A204.1 (cell line): ENCODE data around the gene HRH2.
"Not testable (repeated sequence)": the region's sequence is repeated elsewhere in the genome, so short reads cannot be mapped to it uniquely, and the experiment has no call there.

Source experiments
- FAIRE-seq: peaks from 2 replicates; lab custom pipeline; 2012; peaks lifted over from hg19 to GRCh38; lab: Jason Lieb, UNC

The HRH2 gene, protein sequence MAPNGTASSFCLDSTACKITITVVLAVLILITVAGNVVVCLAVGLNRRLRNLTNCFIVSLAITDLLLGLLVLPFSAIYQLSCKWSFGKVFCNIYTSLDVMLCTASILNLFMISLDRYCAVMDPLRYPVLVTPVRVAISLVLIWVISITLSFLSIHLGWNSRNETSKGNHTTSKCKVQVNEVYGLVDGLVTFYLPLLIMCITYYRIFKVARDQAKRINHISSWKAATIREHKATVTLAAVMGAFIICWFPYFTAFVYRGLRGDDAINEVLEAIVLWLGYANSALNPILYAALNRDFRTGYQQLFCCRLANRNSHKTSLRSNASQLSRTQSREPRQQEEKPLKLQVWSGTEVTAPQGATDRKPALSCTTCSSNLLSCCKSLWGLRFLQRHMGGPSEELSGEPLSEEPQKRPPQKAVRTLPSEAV

DNA sequence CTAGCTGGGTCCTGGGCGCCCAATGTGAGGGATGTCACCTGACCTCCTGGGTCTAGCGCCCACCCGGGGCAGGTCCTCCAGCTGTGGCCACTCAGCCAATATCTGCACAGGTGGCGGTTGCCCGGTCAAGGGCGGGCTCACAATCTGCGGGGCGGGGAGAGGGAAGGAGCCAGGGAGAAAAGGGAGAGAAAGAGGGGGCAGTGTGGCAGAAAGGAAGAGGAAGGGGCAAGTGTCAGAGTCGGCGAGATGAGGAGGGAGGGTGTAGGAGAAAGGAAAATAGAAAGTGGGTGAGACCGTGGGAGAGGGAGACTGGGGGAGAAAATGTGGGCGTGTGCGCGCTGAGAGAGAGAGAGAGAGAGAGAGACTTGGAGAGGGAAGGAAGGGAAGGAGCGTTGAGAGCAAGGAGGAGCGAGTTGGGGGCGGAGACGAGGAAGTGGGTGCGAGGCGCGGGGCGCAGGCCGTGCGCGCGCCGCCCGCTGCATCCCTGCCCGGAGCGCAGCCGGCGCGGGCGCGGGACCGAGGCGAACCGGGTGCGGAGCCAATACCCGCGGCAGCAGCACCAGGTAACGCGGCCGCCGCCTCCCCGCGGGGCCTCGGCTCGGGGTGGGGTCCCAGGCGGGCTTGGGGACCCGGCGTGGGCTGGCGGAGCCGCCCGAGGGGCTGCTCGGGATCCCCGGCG is at the start of gene HRH2:
Gene HRH2, plus strand, starts transcription at position 479 of the 679 bp plus-strand sequence. CDS start 25,163 bp downstream, outside the sequence.
- FAIRE-seq, result no peak

DNA sequence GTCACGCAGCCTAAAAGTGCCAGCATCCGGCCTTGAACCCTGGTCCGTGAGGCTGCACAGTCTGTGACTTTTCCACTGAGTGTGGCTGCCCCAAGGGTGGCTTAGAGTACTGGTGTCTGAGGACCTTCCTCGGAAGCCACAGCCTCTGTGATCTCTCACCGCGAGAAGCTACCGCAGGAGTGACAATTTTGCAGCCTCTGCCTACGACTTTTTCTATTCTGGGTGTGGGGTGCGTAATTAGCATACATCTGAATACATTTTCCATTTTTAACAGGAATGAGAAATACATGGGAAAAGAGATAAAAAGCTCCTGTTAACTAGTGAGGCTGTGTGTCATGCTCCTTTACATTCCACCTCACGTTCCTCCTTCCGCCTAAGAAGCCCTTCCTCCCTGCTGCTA is 48.3 kb upstream of the HRH2 start:
- FAIRE-seq, result no peak

DNA sequence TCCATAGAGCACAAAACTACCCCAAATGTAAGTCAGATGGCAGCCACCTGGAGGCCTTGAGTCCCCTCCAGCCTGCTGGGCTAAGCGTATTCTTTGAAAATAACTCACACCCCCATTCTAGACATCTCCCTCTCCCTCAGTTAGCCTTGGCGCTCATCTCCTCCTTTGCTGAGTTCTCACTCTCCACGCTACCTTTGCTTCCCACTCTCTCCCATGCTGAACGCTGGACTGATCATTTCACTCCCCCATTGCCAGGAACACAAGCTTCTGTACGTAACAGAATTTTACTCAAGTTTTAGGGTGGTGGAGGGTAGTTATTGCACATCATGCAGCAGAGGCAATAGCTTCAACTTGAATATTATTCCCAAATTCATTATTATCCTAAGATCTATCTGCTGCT is 47.5 kb upstream of the HRH2 start:
- FAIRE-seq, result no peak

DNA sequence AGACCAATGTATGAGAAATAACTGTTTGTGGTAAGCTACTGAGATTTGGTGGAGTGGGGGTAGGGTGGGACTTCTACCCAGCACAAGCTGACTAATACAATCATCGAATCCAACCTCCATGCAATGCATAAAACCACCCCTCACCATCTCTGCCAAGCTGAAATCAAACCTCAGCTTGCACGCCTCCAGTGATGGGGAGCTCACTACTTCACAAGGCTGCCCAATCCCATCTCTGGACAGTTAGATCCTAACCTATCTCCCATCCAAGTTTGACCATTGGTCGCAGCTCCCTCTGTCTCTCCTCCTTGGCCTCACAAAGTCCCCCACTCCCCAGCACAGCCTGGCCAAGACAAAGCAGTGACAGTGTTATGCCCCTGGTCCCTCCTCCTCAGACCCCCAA is 47.0 kb upstream of the HRH2 start:
- FAIRE-seq, result no peak

DNA sequence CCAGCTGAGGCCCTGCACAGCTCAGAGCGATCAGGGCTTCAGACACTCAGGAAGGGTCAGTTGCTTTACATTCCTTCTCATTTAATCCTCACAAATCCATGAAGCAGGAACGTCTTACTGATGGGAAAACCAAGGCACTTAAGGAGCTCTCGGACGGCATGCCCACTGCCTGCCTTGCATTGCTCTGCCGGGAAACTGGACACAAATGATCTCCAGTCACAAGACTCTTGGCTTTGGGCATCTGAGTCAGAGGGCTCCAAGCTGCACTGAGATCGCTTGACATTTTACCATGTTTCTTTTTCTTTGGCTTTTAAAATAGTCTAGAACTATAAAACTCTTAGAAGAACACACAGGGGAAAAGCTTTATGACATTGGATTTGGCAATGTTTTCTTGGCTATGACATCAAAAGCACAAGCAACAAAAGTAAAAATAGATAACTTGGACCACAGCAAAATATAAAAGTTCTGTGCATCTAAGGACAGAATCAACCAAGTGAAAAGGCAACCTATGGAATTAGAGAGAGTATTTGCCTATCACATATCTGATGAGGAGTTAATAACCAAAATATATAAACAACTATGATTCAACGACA is 43.6 kb upstream of the HRH2 start:
- FAIRE-seq, result no peak

DNA sequence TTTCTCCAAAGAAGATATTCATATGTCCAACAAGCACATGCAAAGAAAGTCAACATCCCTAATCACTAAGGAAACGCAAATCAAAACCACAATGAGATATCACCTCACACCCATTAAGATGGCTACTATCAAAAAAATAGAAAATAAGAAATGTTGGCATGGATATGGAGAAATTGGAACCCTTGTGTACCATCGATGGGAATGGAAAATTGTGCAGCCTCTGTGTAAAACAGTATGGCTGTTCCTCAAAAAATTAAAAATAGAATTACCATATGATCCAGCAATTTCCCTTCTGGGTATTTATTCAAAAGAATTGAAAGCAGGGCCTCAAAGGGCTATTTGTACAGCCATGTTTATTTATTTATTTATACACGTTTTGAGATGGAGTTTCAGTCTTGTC is 43.0 kb upstream of the HRH2 start:
- no peak for FAIRE-seq

DNA sequence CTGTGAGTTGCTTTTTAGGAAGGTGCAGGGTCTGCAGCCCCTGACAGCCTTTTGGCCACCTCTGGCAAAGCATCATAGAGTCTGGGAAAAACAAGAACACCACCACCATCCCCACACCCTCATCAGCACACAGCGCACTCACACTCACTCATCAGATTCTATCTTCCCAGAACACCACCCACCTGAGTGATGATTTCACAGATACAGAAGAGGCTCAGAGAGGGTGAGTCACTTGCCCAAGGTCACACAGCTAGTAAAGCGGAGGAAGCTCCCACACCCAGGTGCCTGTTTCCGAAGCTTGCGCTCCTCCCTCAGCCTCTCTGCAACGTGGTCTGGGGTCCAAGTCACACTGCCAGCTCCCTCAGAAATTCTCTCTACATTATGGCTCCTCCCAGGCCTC is 41.8 kb upstream of the HRH2 start:
- no peak for FAIRE-seq

DNA sequence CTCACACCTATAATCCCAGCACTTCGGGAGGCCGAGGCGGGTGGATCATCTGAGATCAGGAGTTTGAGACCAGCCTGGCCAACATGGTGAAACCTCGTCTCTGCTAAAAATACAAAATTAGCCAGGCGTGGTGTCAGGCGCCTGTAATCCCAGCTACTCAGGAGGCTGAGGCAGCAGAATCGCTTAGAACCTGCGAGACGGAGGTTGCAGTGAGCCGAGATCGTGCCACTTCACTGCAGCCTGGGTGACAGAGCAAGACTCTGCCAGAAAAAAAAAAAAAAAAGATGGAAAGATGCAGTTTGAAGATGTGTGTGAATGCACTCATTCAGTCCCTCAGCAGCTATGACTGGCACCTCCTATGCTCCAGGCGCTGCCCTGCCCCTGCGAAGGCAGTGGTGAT is 41.3 kb upstream of the HRH2 start:
- not testable (repeated sequence) for FAIRE-seq

DNA sequence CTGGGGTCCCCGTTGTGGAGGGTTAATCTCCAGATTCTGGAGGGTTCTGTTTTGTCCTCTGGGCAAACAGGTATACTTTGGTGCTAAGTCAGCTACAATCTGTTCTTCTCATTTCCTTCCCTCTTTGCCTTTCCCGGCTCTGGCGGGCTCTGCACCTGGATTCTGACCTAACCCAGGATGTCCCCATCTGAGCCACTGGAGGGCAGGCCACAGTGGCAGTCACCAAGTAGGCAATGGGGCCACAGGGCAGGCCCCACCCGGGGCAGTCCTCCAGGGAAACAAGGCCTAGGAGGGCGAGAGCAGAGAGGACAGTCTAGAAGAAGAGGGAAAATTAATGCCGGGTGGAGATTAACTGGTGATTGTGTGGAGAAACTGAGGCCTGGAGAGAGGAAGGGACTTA is 40.4 kb upstream of the HRH2 start:
- no peak for FAIRE-seq

DNA sequence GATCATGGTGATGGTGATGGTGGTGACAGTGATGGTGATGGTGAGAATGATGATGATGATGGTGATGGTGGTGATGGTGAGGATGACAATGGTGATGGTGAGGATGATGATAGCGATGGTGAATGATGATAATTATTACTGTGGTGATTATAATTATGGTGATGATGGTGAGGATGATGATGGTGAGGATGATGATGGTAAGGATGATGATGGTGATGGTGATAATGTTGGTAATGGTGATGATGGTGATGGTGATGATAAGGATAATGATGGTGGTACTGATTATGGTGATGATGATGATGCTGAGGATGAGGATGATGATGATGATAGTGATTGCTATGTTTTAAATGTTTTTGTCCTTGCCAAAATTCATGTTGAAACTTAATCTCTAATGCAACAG is 37.3 kb upstream of the HRH2 start:
- FAIRE-seq, result no peak

DNA sequence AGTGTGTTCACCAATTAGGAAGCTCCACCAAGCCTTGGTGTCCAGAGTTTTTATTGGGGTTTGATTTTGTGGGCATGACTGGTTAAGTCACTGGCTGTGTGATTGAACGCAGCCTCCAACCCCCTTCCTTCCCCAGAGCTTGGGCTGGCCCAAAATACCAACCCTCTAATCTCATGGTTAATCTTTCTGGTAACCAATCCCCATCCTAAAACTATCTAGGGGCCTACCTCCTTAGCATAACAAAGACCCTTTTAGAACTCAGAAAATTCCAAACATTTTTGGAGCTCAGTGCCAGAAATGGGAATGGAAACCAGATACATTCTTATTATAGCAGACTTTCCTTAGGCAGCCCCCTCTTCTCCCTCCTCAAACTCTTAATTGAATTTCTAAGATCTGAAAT is 35.9 kb upstream of the HRH2 start:
- no peak for FAIRE-seq

DNA sequence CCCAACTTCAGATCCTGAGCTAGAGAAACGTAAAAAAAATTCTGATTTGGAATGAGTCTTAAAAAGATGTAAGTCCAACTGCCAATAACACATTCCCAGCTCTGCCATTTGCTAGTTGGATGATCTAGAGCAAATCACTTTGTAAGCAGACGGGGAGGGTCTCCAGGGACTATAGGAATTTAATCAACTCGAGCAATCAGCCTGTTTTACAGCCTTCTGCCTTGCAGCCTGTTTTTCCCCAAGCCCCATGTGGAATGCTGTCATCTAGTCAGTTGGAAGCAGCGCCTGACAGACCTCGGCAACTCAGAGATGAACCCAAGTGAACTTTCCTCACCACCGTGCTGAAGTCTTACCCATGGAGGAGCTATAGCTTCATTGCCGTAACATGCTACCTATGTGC is 34.8 kb upstream of the HRH2 start:
- no peak for FAIRE-seq

DNA sequence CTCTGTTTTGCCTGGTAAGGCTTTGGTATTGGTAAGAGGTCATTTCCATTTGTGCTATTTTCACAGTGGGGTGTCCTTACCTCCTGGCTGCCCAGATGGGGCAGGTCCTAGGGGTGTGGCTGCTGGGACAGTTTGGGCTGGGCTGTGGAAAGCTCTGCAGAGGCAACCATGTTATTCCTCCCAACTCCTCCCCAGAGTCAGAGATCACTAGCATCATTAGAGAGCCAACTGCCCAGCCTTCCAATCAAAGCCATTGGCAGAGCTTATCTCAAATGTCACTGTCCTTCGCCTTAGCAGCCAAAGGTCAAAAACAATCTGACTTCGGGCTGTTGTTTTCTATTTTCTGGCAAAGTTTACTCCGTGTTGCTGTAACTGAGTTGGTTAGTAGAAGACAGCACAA is 33.6 kb upstream of the HRH2 start:
- FAIRE-seq, result no peak

DNA sequence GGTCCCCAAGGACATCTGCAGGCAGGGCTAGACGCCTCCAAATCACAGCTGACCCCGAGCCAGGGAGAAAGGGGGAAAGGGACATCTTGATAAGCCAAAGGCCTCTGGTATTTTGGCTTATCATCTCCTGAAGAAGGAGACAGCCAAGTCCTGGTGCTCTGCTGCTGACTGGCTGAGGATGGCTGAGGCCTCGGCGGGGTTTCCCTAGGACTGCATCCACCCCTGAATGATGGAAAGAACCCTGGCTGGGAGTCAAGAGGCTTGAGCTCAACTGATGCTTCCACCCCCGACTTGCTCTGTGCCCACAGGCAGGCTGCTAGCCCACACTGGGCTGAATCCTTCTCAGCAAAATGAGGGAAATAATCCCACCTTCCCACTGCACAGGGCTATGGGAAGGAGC is 30.9 kb upstream of the HRH2 start:
- FAIRE-seq, result no peak

DNA sequence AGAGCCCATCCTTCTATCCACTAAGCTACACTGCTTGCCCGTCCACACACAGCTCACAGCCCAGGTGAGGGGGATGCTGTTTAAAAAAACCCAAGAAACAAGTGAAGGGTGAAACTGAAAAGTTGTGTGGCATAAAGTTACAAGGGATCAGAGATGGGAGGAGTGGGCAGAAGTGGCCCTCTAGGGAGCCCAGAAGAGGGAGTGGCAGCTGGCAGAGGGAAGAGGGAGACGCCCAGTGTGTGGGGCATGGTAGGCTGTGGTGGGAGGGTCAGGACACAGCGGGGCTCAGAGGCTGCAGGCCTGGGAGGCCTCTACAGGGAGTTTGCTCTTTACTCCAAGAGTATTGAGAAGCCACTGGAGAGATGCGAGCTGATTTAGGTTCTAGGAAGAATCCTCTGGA is 30.1 kb upstream of the HRH2 start:
- FAIRE-seq, result no peak

DNA sequence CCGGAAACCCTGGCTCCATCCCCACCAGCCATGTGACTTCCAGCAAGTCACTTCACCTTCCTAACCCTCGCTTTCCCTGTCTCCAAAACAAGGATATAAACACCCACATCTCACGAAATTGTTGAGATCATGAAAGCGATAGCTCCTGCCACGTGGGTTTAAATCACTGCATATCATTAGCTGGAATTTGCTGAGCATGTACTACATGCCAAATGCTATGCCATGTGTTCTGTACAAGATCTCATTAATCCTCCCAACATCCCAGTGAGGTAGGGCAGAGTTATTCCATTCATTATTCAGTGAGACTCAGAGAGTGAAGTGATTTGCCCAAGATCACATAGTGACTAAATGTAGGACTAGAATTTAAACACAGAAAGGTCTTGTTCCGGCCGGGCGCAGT is 29.2 kb upstream of the HRH2 start:
- no peak for FAIRE-seq

DNA sequence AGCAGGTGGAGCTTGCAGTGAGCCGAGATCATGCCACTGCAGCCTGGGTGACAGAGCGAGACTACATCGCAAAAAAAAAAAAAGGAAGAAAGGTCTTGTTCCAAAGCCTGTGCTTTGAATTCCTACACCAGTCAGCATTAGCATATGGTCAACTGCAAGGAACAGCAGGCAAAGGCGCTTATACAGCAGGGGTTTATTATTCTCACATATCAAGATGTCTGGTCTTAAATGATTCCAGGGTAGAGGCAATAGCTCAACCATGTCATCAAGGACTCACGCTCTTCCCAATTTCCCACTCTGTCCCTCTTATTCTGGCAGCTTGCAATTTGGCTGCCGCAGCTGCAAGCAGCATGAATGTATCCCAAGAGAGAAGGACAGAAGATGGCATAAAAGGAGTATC is 28.6 kb upstream of the HRH2 start:
- FAIRE-seq, result no peak

DNA sequence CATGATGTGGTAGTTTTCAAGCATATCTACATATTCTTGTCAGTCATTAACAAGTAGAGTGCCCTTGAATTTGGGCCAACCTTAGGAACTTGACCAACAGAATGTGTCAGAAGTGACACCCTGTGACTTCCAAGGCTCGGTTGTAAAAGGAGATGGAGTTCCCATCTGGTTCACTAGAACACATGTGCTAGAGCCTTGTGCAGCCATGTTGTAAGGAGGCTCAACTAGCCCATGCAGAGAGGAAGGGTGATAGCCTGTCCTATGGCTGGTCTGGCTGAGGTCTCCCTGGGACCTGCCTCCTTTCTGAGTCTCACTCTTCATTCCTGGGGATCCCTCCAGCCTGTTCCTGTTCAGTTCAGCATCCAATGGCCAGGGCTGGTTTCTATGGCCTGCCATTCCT is 28.1 kb upstream of the HRH2 start:
- FAIRE-seq, result no peak

DNA sequence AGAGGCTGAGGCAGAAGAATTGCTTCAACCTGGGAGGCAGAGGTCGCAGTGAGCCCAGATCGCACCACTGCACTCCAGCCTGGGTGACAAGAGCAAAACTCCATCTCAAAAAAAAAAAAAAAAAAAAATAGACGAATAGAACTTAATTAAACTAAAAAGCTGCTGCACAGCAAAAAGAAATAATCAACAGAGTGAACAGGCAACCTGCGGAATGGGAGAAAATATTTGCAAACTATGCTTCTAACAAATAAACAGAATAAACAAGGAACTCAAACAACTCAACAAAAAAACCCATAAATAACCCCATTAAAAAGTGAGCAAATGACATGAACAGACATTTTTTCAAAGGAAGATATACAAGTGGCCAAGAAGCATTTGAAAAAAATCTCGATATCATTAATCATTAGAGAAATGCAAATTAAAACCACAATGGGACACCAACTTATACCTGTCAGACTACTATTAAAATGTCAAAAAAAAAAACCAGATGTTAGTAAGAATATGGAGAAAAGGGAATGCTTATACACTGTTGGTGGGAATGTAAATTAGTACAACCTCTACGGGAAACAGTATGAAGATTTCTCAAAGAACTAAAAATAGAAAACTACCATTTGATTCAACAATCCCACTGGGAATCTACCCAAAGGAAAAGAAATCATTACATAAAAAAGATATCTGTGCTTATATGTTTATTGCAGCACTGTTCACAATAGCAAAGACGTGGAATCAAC is 21.9 kb upstream of the HRH2 start:
- FAIRE-seq, result no peak

DNA sequence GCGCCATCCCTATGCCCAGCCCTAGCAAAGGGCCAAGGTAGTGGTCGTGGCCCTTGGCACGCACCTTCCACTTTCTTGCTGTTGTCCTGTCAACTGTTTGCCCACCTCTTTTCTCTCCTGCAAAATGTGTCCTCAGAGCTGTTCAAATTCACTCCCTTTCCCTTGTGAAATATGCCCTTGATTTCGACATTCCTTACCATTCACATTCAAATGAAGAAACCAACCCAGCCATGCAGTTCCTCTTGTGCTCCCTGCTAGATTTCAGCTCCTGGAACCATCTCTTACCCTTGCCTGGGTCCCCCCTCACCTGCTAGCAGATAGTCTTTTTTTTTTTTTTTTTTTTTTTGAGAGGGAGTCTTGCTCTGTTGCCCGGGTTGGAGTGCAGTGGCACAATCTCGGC is 19.6 kb upstream of the HRH2 start:
- FAIRE-seq, result no peak

DNA sequence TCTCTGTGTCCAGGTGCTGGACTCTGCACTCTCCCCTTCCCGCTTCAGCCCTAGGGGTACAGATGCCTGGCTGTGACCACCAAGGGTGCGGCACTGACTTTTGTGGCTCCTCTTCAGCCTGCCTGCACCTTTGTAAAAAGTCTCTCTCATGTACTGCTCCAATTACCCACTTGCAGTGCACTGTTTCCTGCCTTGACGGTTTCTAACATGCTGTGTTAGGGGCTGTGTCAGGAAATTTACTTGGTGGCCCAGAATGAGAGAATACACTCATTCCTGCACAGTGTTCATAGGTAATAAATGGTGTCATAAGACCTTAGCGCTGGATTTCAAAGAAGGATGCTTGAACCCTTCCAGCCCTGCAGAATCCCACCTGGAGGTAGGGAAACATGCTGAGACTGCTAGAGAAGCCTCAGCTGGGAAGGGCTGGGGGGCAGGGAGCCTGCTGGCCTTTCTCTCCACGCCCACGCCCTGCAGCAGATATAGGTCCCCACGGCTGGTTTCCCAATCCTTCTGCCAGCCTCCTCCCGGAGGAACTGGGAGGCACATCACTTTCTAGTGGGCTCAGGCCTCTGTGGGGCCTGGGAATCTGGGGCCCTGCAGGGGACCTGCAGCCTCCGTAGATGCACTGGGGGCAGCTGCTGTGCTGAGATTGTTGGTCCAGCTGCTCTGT is 17.6 kb upstream of the HRH2 start:
- no peak for FAIRE-seq

DNA sequence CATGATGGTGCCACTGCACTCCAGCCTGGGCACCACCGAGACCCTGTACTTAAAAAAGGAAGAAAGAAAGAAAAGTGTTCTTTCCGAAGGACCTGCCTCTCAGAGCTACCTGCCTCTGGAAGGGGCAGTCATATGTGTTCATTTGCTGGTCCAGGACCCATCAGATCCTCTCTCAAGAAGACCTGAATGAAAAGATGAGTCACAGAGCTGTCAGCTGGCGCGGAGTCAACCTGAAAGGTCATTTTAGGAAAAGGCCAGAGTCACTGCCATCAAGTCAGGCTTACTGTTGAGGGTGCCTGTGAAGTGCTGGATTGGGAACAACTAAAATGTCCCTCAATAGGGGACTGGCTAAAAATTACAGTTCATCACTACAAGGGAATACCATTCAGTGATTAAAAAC is 14.9 kb upstream of the HRH2 start:
- no peak for FAIRE-seq
